Activated CD4-positive, alpha-beta T cell treated with anti-CD3 and anti-CD28 coated beads, Interleukin-2, Interleukin-4, amounts not matched to agents 100 ng/mL and 50 ng/mL, durations not matched to agents 16 hours and 8 hours (primary cell): ENCODE results near the gene KLHL20.
A peak's percentile ranks its signal among the peaks of the same experiment; 100 is the strongest.
"Not testable (repeated sequence)": the region's sequence is repeated elsewhere in the genome, so short reads cannot be mapped to it uniquely, and the experiment has no call there.

ENCODE experiments used
- DNase-seq: peaks from one replicate; pipeline ENCODE4 v3.0.0-alpha.2; 2020; ENCODE audit warnings: low spot score

The KLHL20 gene

DNA sequence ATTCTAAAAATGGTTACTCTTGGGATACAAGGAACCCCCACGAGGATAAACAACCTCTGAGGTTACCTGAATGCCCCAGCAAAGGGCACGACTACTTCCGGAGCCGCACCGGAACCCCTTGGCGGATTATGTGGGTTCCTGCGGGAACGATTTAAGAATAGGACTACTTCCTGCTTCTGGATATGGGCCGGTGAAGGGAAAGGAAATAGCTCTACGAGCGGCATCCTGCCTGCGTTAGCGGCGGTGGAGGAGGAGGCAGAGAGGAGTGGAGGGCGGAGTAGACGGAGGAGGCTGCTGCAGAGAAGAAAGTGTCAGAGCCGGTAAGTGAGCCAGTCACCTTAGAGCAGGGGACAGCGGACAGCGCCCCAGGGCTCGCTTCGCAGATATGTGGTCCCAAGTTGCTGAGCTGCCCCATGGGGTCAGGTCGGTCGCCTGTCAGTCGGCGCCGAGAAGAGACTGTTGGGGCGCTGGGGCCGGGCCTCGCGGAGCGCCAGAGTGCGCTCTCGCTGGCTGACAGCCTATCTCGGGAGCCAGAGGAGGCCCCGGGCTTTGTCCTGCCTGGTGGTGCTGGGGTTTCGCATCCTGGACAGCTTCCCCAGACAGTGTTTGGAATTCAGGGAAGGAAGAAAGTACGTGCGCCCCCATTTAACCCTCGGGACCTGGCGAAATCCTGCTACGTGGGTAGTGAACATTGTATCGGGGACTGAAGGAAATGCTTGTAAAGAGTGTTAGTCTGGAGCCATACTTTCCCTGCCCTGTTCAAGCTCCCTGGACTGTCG lies at the start of gene KLHL20:
Gene KLHL20, plus strand, starts transcription at position 223 of the 779 bp plus-strand sequence. CDS start 1,063 bp downstream, outside the sequence.
- DNase-seq, result peak; percentile 91

- no peak for DNase-seq
These were observed 48.1 kb upstream of the KLHL20 start for GRCh38 chr1:173666646-173667045.

DNA sequence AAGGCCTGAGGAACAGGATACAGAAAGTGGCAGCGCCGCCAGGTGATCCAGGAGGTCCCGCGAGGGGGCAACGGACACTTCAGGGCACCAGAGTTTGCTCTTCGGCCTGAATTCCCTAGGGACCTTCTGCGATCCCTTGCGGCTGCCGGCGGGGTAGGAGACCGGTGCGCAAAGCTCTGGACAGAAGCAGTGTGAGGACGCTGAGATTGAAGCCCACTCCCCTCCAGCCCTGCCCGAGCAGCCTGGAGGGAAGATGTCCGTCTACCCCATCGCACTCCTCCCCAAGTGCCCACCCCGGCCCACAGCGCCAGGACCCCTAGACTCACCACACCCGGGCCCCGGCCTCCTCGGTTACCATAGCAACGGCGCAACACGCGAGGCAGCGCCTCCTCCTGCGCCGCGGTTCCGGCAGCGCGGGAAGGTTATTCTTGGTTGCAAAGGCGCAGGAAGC lies 45.3 kb upstream of the KLHL20 start, which contains the start of gene ANKRD45:
Gene ANKRD45, minus strand, starts transcription at position 361 of the 451 bp plus-strand sequence. CDS start 10,433 bp downstream, outside the sequence.
- DNase-seq, result peak; percentile 23

DNA sequence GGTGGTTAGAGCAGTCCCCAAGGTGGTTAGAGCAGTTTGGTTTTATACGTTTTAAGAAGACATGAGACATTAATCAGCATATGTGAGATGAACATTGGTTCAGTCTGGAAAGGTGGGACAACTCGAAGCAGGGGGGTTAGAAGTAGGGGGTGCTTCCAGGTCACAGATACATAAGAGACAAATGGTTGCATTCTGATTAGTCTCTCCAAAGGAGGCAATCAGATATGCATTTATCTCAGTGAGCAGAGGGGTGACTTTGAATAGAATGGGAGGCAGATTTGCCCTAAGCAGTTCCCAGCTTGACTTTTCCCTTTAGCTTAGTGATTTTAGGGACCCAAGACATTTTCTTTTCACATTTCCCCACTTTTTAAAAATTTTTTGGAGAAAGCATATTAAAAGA lies 40.3 kb upstream of the KLHL20 start:
- not testable (repeated sequence) for DNase-seq

DNA sequence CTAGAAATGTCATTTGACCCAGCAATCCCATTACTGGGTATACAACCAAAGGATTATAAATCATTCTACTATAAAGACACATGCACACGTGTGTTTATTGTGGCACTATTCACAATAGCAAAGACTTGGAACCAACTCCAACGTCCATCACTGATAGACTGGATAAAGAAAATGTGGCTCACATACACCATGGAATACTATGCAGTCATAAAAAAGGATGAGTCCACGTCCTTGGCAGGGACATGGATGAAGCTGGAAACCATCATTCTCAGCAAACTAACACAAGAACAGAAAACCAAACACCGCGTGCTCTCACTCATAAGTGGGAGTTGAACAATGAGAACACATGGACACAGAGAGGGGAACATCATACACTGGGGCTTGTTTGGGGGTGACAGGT lies 34.6 kb upstream of the KLHL20 start:
- not testable (repeated sequence) for DNase-seq

DNA sequence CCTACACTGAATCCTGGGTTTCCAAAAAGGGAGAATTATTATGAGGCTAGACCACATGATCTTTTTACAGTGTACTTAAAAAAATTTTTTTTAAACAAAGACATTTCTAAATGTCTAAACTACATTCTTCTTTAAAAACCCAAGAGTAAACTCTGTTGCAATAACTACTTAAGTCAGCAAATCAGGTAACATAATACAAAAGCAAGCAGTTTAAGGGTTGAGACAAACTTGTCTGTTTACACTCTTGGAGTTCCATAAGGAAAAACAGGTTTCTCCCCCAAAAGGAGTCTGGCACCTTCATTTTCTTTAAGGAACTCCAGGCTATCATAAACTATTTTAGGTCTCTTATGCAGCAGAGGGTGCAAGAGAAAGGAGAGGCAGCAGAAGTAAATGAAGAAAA lies 32.6 kb upstream of the KLHL20 start:
- no peak for DNase-seq

DNA sequence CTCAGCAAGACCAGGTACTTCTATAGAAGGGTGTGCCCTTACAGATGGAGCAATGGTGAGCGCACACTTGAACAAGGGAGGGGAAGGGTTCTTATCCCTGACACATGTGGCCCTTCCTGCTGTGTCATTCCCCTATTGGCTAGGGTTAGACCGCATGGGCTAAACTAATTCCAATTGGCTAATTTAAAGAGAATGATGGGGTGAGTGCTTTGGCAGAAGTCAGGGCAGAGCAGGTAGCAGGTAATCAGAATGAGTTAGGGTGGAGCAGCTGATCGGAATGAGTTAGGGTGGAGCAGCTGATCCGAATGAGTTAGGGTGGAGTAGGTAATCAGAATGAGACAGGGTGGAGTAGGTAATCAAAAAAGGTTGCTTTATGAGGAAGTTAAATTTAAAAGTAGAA lies 30.9 kb upstream of the KLHL20 start:
- DNase-seq, result not testable (repeated sequence)

DNA sequence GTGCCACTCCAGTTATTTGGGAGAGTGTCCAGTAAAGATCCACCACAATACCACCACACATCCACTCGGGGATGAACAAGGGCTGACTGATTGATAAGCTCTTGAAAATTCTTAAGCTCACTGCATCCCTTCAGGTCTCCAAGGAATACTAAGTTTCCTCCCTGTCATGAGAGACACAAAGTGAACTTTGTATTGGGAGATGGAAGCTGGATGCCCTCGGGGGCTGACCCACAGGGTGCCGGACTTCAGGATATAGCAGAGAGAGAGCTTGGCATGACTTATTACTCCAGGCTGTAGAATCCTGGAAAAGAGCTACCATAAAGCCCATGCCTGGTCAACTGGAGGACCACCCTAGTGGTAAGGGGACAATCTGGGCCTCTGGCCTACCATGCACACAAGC lies 29.7 kb upstream of the KLHL20 start:
- DNase-seq, result not testable (repeated sequence)

GRCh38 chr1:173688300-173688699 lies 26.5 kb upstream of the KLHL20 start:
- no peak for DNase-seq

- DNase-seq, result no peak
These were observed 21.5 kb upstream of the KLHL20 start for GRCh38 chr1:173693238-173693637.

DNA sequence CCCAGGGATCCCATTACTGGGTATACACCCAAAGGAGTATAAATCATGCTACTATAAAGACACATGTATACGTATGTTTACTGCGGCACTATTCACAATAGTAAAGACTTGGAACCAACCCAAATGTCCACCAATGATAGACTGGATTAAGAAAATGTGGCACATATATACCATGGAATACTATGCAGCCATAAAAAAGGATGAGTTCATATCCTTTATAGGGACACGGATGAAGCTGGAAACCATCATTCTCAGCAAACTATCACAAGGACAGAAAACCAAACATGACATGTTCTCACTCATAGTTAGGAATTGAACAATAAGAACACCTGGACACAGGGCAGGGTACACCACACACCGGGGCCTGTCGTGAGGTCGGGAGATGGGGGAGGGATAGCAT lies 13.5 kb upstream of the KLHL20 start:
- not testable (repeated sequence) for DNase-seq

GRCh38 chr1:173702736-173703135 lies 12.0 kb upstream of the KLHL20 start:
- DNase-seq, result no peak

DNA sequence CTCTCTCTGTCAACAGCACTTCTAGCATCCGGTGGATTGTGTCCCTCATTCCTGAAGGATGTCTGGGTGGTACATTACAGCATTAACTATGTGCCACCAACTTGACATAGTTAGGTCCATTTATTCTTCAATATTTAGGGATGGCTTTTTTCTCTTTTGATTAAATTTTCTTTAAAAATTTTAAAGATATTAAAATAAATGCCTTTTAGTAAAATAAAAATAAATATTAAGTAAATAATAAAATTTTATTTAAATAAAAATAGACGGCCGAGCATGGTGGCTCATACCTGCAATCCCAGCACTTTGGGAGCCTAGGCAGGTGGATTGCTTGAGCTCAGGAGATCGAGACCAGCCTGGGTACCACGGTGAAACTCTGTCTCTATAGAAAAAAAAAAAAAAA lies 9.7 kb upstream of the KLHL20 start:
- DNase-seq, result no peak

DNA sequence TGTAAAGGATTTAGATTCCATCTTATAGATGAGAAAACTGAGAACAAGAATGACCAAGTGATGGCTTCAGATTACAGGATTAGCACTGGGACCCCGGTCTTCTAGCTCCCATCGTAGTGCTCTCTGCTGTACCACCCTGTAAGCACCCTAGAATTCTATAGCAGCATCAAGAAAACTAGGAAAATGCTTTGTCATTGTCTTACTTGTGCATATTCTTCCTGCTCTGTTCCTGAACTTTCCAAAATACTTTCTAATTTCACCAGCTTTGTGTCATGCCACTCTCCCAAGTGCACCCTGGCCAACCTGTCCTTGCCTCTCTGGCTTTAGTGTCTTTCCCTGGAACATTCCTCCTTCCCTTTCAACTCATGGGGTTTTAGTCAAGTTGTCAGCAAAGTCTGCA lies 6.0 kb upstream of the KLHL20 start:
- no peak for DNase-seq

DNA sequence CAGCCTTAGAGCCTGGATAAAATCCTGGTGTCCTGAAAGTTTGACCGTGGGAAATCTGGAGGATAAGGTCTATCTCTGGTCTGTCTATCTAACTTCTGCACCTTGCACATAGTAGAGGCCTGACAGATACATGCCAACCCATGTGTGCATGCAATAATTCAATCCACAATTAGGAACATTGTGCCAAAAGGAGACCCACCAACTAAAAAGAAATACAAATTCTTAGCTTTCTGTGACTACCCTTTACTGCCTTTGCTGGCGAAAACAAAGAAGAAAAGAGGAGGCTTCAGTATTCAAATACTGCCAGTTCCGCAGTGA lies 381 bp upstream of the KLHL20 start:
- no peak for DNase-seq

- DNase-seq, result peak; percentile 7
These were observed 710 bp downstream of the KLHL20 start for GRCh38 chr1:173715538-173715844.

GRCh38 chr1:173717238-173717637 lies 2.5 kb downstream of the KLHL20 start:
- no peak for DNase-seq

GRCh38 chr1:173731331-173731730 lies 16.6 kb downstream of the KLHL20 start:
- DNase-seq, result not testable (repeated sequence)

- no peak for DNase-seq
These were observed 19.1 kb downstream of the KLHL20 start for GRCh38 chr1:173733912-173734311.

- DNase-seq, result not testable (repeated sequence)
These were observed 21.3 kb downstream of the KLHL20 start for GRCh38 chr1:173736104-173736503.

DNA sequence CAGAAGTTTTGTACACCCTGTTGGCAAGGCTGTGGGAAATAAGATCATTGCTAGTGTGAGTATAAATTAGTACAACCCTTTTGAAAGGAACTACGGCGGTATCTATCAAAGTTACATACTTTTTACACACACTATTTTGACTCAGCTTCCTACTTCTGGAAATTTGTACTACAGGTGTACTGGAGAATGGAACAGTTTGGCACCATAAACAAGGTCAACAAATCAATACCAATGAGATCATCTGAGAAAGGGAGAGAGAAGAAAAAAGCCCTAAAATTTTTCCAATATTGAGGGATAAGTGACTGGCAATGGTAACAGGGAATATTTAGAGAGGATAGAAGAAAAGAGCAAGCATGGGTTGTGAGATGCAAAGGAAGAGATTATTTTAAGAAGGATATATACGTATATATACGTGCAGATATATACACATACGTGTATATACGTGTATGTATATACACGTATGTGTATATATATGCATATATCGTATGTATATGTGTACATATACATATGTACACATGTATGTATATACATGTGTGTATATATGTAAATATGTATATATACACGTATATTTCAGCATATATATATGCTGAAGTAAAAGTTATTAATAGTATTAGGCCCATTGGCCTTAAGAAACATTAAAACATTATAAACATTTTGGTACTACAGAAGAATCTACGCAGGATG lies 27.6 kb downstream of the KLHL20 start:
- DNase-seq, result no peak

DNA sequence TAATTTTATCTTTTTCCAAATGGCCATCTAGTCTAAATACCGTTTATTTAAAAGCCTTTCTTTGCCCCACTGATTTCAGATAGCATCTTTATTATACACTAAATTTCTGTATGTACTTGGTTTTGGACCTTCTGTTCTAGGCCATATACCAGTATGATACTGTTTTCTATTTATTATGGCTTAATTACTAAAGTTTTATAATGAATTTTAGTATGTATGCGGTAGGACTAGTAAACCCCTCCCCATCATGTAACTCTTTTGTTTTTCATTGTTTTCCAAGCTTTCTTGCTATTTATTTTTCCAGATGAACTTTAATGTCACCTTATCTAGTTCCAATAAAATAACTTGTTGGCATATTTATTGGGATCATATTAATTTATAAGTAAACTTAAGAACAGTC lies 29.9 kb downstream of the KLHL20 start:
- no peak for DNase-seq

DNA sequence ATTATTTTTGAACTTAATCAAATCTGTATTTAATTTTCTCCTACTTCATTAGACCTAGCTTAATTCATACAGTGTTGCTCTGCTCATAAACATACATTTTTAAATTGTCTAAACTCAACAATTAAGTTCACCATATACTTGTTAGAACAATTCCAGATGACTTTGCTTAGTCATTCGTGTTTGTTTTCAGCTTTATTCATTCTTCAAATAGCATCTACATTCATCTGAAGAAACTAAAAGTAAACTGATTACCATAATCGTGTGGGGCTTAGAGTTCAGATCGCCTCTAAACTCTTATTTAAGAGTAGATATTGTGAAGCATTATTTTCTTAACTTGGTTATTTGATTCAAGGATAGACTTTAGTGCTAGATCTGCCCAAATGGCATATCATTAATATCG lies 34.4 kb downstream of the KLHL20 start:
- DNase-seq, result no peak

DNA sequence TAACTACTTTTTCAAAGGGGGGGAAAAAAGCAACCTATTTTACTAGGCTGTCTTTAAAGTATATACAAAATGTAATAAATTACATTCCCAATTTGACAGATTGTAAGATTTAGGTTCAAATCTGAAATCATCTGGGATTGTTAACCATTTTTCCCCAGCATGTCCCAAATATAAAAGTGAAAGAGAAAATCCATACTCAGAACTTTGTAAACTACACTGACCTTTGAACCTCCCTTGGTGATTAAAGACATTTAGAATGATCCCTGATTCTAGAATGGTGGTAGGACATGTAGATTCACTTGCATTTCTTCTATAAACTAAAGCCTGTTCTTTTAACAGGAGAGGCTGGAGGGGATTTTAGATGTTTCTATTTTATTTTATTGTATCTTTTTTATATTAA lies 39.0 kb downstream of the KLHL20 start:
- no peak for DNase-seq
